Measurements from ENCODE around the gene SRBD1. TPM values are rescaled to one million over a fixed set of nuclear protein-coding genes. Genes with fewer than 3 reads are reported as not detected.

Gene SRBD1
- total and polyA plus RNA-seq, 2 experiments from 2014 or later: 10.6 to 13.7 TPM

GRCh38 chr2:45390441-45390840 lies 220.6 kb downstream of the SRBD1 start:
- no peak overlapping the region for H3K4me3 ChIP-seq
- no peaks in the 10 kb centered on the region for H3K36me3 ChIP-seq
- peaks cover 35% of the 10 kb centered on the region for H3K4me1 ChIP-seq (ENCODE audit: low read depth)
- H3K9me3 ChIP-seq (ENCODE audit: low read depth): no peaks in the 10 kb centered on the region
- H3K27me3 ChIP-seq: no peaks in the 10 kb centered on the region
- no peak overlapping the region for H3K27ac ChIP-seq
- TF ChIP-seq CTCF (IDR thresholded peaks at IDR 0.05; ENCODE audit: low read depth, low read length): no peak
- DNase-seq (ENCODE audit: low read depth in 1 of 2, low spot score in 1 of 2): no peak

- Histone ChIP-seq H3K9me3 (ENCODE audit: low read depth) (no peaks in the 10 kb centered on the region), H3K36me3 (no peaks in the 10 kb centered on the region), H3K27me3 (no peaks in the 10 kb centered on the region), H3K4me1 (ENCODE audit: low read depth) (peaks cover 20% of the 10 kb centered on the region), H3K27ac (no peak overlapping the region), H3K4me3 (no peak overlapping the region)
- DNase-seq (ENCODE audit: low read depth in 1 of 2, low spot score in 1 of 2): no peak
- no peak for TF ChIP-seq CTCF (IDR thresholded peaks at IDR 0.05; ENCODE audit: low read depth, low read length)
Measured at GRCh38 chr2:45388541-45389100, 222.4 kb downstream of the SRBD1 start.

- DNase-seq (ENCODE audit: low read depth in 1 of 2, low spot score in 1 of 2): peak in 1 of 2 donors; percentile 72
Measured at GRCh38 chr2:45382744-45383143, 228.3 kb downstream of the SRBD1 start.

GRCh38 chr2:45380131-45380836 lies 230.8 kb downstream of the SRBD1 start:
- TF ChIP-seq CTCF (IDR thresholded peaks at IDR 0.05; ENCODE audit: low read depth, low read length): no peak

More at GRCh38 chr2:45382744-45383143, 228.3 kb downstream of the SRBD1 start:
- Histone ChIP-seq H3K4me1 (ENCODE audit: low read depth) (no peaks in the 10 kb centered on the region), H3K4me3 (no peak overlapping the region), H3K9me3 (ENCODE audit: low read depth) (no peaks in the 10 kb centered on the region), H3K36me3 (no peaks in the 10 kb centered on the region), H3K27me3 (no peaks in the 10 kb centered on the region), H3K27ac (no peak overlapping the region)
- TF ChIP-seq CTCF (IDR thresholded peaks at IDR 0.05; ENCODE audit: low read depth, low read length): no peak

GRCh38 chr2:45379399-45380087 lies 231.5 kb downstream of the SRBD1 start:
- no peak for DNase-seq (ENCODE audit: low read depth in 1 of 2, low spot score in 1 of 2)
- no peak for TF ChIP-seq CTCF (IDR thresholded peaks at IDR 0.05; ENCODE audit: low read depth, low read length)
- Histone ChIP-seq H3K36me3 (no peaks in the 10 kb centered on the region), H3K27ac (no peak overlapping the region), H3K9me3 (ENCODE audit: low read depth) (no peaks in the 10 kb centered on the region), H3K4me1 (ENCODE audit: low read depth) (no peaks in the 10 kb centered on the region), H3K27me3 (no peaks in the 10 kb centered on the region), H3K4me3 (no peak overlapping the region)

More at GRCh38 chr2:45380131-45380836, 230.8 kb downstream of the SRBD1 start:
- no peaks in the 10 kb centered on the region for H3K4me1 ChIP-seq (ENCODE audit: low read depth)
- H3K36me3 ChIP-seq: no peaks in the 10 kb centered on the region
- H3K4me3 ChIP-seq: no peak overlapping the region
- no peak for DNase-seq (ENCODE audit: low read depth in 1 of 2, low spot score in 1 of 2)
- no peaks in the 10 kb centered on the region for H3K27me3 ChIP-seq
- no peak overlapping the region for H3K27ac ChIP-seq
- H3K9me3 ChIP-seq (ENCODE audit: low read depth): no peaks in the 10 kb centered on the region
